ENCODE data around the gene TRAM2. TPM values are rescaled to one million over a fixed set of nuclear protein-coding genes. Genes with fewer than 3 reads are reported as not detected.

Gene TRAM2
- total RNA-seq, 2 experiments from 2014 or later = 7.1 to 7.6 TPM

DNA sequence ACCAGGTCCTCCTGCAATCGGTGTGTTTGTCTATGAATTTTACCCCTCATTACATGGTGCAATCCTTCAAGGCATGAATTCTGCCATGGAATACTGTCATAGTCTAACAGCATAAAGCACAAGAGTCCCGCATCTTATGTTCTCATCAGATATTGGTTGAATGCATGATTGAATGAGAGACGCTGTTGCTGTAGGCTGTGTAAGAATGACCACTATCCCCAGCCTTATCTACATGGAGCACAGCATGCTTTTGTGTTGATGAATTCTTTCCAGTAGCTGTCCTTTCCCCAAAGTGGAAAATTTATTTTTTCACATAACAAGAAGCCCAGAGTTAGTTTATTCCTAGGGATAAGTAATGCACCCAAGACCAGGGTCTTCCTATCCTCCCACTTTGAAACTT is 5.6 kb upstream of the TRAM2 start:
- no peak overlapping the region for H3K4me3 Mint-ChIP-seq
- H3K9me3 Mint-ChIP-seq = no peaks in the 10 kb centered on the region
- Histone ChIP-seq H3K27ac (ENCODE audit: low read depth in 1 of 2, low read length in 2 of 2) (no peak overlapping the region), H3K36me3 (ENCODE audit: insufficient read depth, low read length) (no peaks in the 10 kb centered on the region), H3K4me3 (ENCODE audit: low read length) (no peak overlapping the region), H3K4me1 (ENCODE audit: insufficient read depth, low read length) (peaks cover 2% of the 10 kb centered on the region), H3K27me3 (ENCODE audit: control insufficient read depth in 1 of 2, insufficient read depth in 2 of 2, low read length in 2 of 2) (no peaks in the 10 kb centered on the region), H3K9me3 (ENCODE audit: control insufficient read depth in 1 of 2, insufficient read depth in 1 of 2, low read length in 2 of 2) (no peaks in the 10 kb centered on the region)
- peaks cover 14% of the 10 kb centered on the region for H3K4me1 Mint-ChIP-seq (ENCODE audit: low read depth)
- DNase-seq (no peak), ATAC-seq (ENCODE audit: poor library complexity) (no peak)
- TF ChIP-seq, protein P1, sequence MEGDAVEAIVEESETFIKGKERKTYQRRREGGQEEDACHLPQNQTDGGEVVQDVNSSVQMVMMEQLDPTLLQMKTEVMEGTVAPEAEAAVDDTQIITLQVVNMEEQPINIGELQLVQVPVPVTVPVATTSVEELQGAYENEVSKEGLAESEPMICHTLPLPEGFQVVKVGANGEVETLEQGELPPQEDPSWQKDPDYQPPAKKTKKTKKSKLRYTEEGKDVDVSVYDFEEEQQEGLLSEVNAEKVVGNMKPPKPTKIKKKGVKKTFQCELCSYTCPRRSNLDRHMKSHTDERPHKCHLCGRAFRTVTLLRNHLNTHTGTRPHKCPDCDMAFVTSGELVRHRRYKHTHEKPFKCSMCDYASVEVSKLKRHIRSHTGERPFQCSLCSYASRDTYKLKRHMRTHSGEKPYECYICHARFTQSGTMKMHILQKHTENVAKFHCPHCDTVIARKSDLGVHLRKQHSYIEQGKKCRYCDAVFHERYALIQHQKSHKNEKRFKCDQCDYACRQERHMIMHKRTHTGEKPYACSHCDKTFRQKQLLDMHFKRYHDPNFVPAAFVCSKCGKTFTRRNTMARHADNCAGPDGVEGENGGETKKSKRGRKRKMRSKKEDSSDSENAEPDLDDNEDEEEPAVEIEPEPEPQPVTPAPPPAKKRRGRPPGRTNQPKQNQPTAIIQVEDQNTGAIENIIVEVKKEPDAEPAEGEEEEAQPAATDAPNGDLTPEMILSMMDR (IDR thresholded peaks at IDR 0.05) = no peak
- peaks cover 3% of the 10 kb centered on the region for H3K36me3 Mint-ChIP-seq (ENCODE audit: low read depth)
- H3K27ac Mint-ChIP-seq = no peak overlapping the region
- intact Hi-C loops (cut with DNase I, micrococcal nuclease) = no loop called here
- H3K27me3 Mint-ChIP-seq = no peaks in the 10 kb centered on the region
- ChIA-PET CTCF (no interaction called here), POLR2A (no interaction called here)

DNA sequence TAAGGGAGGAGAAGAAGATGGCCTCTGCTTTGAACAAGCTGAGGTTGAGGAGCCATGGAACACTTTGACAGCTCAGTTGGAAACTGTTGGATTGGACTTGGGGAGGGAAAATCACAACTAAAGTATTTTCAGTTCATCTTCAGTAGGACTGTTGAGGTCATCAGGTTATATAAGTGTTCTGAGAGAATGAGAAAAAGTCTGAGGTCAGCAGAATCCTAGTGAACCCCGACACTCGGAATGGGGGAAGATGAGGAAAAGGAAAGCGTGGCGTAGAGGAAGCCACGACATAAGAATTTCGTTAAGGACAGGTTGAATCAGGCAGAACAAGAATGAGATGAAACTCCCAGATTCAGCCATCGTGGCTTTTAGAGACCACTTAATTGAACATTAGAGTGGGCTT is 4.0 kb upstream of the TRAM2 start:
- peaks cover 3% of the 10 kb centered on the region for H3K36me3 Mint-ChIP-seq (ENCODE audit: low read depth)
- H3K4me3 ChIP-seq (ENCODE audit: low read length) = no peak overlapping the region
- H3K27me3 Mint-ChIP-seq = no peaks in the 10 kb centered on the region
- TF ChIP-seq, protein P1 (IDR thresholded peaks at IDR 0.05) = no peak
- intact Hi-C loops (cut with DNase I, micrococcal nuclease) = no loop called here
- peaks cover 10% of the 10 kb centered on the region for H3K4me1 ChIP-seq (ENCODE audit: insufficient read depth, low read length)
- DNase-seq (no peak), ATAC-seq (ENCODE audit: poor library complexity) (no peak)
- CTCF ChIA-PET = no interaction called here
- H3K27ac Mint-ChIP-seq = no peak overlapping the region
- H3K4me1 Mint-ChIP-seq (ENCODE audit: low read depth) = peaks cover 22% of the 10 kb centered on the region
- H3K36me3 ChIP-seq (ENCODE audit: insufficient read depth, low read length) = no peaks in the 10 kb centered on the region
- no peak overlapping the region for H3K4me3 Mint-ChIP-seq
- H3K27me3 ChIP-seq (ENCODE audit: control insufficient read depth in 1 of 2, insufficient read depth in 2 of 2, low read length in 2 of 2) = no peaks in the 10 kb centered on the region
- no peaks in the 10 kb centered on the region for H3K9me3 ChIP-seq (ENCODE audit: control insufficient read depth in 1 of 2, insufficient read depth in 1 of 2, low read length in 2 of 2)
- H3K9me3 Mint-ChIP-seq = no peaks in the 10 kb centered on the region
- H3K27ac ChIP-seq (ENCODE audit: low read depth in 1 of 2, low read length in 2 of 2) = no peak overlapping the region
- POLR2A ChIA-PET = interaction anchor here (0.6 to 1.3 kb wide), 2 partner anchors 94 to 296 kb away, joined by 3 to 4 read pairs; no protein-coding TSS in a partner anchor

GRCh38 chr6:52579006-52579660 is 2.3 kb upstream of the TRAM2 start:
- H3K4me1 Mint-ChIP-seq (ENCODE audit: low read depth) = peaks cover 40% of the 10 kb centered on the region

More at GRCh38 chr6:52579006-52579660, 2.3 kb upstream of the TRAM2 start:
- H3K4me1 ChIP-seq (ENCODE audit: insufficient read depth, low read length) = peaks cover 28% of the 10 kb centered on the region
- intact Hi-C loops (cut with DNase I, micrococcal nuclease) = loop anchor here (5.0 to 10.0 kb wide), 4 partner anchors 83 to 968 kb away; partner anchors contain the start of genes GCLC (in 1 of the 2) and GSTA4 (in 1 of the 2)
- CTCF ChIA-PET = no interaction called here
- no peak overlapping the region for H3K27ac Mint-ChIP-seq
- H3K36me3 ChIP-seq (ENCODE audit: insufficient read depth, low read length) = no peaks in the 10 kb centered on the region
- DNase-seq (peak in 1 of 14 experiments; percentile 9), ATAC-seq (ENCODE audit: poor library complexity) (no peak)
- no peaks in the 10 kb centered on the region for H3K9me3 Mint-ChIP-seq
- peaks cover 3% of the 10 kb centered on the region for H3K36me3 Mint-ChIP-seq (ENCODE audit: low read depth)
- H3K27me3 ChIP-seq (ENCODE audit: control insufficient read depth in 1 of 2, insufficient read depth in 2 of 2, low read length in 2 of 2) = no peaks in the 10 kb centered on the region
- no peaks in the 10 kb centered on the region for H3K27me3 Mint-ChIP-seq
- TF ChIP-seq, protein P1 (IDR thresholded peaks at IDR 0.05) = no peak
- H3K27ac ChIP-seq (ENCODE audit: low read depth in 1 of 2, low read length in 2 of 2) = no peak overlapping the region
- H3K4me3 ChIP-seq (ENCODE audit: low read length) = no peak overlapping the region
- POLR2A ChIA-PET = no interaction called here
- H3K4me3 Mint-ChIP-seq = peak overlapping the region; percentile 83
- no peaks in the 10 kb centered on the region for H3K9me3 ChIP-seq (ENCODE audit: control insufficient read depth in 1 of 2, insufficient read depth in 1 of 2, low read length in 2 of 2)

Measured in CD4-positive, alpha-beta T cell (primary cell).